GM18951 (cell line): ENCODE results near the gene ZNF346.

Experiments used
- POLR2A ChIP-seq: IDR thresholded peaks from 4 replicates; pipeline ENCODE4 v1.6.1; 2011; ENCODE audit warnings: mild to moderate bottlenecking; ENCODE audit not compliant: insufficient read length, insufficient read depth; ENCODE audit errors: extremely low read depth
- in situ Hi-C: fragments of 300-500 bp; cut with MboI; formaldehyde crosslinking; loops from one replicate; pipeline ENCODE4 v1.12.0; 2022; ENCODE audit warnings: low sequenced_read_pairs, mixed read lengths, inconsistent platforms; ENCODE audit not compliant: unreplicated experiment

ZNF346 gene

DNA sequence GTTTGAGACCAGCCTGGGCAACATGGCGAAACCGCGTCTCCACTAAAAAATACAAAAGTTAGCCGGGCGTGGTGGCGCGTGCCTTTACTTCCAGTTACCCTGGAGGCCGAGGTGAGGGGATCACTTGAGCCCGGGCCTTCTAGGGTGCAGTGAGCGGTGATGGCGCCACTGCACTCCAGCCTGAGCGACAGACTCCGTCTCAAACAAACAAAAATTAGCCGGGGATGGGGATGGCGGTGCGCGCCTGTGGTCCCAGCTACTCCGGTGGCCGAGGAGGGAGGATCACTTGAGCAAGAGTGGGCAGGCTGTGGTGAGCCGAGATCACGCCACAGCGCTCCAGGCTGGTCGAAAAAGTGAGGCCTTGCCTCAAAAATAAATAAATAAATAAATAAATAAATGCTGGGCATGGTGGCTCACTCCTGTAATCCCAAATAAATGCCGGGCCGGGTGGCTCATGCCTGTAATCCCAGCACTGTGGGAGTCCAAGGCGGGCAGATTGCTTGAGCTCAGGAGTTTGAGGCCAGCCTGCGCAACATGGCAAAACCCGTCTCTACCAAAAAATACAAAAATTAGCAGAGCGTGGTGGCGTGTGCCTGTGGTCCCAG is 95.0 kb downstream of the ZNF346 start:
- TF ChIP-seq POLR2A = no peak
- in situ Hi-C loops = loop anchor here (25.0 kb wide), 1 partner anchor 455 kb away; no protein-coding TSS in a partner anchor

DNA sequence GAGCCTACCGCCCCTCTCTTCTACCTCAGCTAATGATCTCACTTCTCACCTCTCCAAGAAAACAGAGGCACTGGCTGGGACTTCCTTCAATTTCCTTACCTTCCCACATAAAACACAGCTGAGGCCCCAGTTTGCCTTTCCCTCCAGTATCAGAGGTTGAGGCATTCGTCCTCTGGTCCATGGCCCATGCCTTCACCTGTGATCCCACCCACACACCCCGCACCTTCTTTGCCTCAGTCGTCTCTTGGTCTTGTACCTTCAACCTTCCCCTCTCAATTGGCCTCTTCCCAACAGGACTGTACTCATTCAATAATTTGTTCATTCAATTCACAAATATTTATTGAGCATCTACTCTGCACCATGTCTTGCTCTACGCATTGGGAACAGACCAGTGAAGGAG is 100.1 kb downstream of the ZNF346 start:
- TF ChIP-seq POLR2A = no peak
- in situ Hi-C loops = loop anchor here (25.0 kb wide), 1 partner anchor 460 kb away; no protein-coding TSS in a partner anchor

DNA sequence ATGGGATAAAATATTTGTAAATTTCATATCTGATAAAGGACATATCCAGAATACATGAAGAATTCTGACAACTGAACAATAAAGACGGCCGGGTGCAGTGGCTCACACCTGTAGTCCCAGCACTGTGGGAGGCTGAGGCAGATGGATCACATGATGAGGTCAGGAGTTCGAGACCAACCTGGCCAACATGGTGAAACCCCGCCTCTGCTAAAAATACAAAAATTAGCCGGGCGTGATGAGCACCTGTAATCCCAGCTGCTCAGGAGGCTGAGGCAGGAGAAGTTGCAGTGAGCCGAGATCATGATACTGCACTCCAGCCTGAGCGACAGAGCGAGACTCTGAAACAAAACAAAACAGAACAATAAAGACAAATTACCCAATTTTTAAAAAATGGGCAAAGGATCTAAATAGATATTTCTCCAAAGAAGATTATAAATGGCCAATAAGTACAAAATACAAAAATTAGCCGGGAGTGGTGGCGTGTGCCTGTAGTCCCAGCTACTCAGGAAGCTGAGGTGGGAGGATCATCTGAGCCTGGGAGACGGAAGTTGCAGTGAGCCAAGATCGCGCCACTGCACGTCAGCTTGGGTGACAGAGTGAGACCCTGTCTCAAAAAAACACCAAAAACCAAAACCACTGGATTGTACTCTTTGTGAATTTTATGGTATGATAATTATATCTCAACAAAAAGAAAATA is 101.4 kb downstream of the ZNF346 start:
- in situ Hi-C loops = loop anchor here (25.0 kb wide), 1 partner anchor 462 kb away; no protein-coding TSS in a partner anchor
- TF ChIP-seq POLR2A = no peak

DNA sequence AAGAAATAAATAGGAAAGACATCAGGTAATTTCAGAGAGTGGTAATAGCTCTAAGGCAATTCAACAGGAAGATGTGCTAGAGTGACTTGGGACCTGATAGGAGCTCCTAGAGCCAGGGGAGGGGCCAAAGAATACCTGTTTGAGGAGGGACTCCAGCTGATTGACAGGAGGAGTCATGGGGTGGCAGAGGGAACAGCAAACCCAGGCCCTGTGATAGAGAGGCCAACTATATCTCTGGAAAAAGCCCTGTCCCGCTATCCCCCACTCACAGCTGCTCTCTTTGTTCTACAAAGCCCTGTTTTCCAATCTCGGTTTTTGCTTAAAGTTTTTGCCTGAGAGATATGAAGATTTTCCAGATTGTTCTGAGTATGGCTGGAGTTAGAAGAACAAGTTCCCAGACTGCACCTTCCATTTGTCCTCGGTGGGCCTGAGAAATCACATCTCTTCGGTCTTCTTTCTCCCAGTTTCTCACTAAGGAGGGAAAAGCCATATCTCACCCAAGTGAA is 102.0 kb downstream of the ZNF346 start:
- in situ Hi-C loops = loop anchor here (25.0 kb wide), 1 partner anchor 462 kb away; no protein-coding TSS in a partner anchor

DNA sequence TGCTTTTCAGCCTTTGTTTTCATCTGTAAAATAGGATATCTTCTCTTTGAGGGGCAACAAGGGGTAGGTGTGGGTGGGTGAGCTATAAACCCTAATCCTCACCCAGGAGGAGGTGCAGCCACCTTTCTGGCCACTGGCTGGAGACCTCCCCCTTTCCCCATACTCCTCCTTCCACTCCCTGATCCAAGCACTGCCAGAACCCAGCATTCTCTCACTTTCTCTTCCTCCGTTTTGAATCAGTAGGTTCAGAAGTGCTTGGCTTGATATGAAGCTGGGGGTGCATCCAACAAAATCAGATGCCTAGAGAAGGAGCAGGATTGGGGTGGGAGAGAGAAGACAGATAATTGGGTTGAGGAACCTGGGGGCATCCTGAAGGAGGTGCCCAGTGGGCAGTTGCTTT is 104.3 kb downstream of the ZNF346 start:
- in situ Hi-C loops = no loop called here

More for the DNA sequence above, 102.0 kb downstream of the ZNF346 start:
- no peak for TF ChIP-seq POLR2A

DNA sequence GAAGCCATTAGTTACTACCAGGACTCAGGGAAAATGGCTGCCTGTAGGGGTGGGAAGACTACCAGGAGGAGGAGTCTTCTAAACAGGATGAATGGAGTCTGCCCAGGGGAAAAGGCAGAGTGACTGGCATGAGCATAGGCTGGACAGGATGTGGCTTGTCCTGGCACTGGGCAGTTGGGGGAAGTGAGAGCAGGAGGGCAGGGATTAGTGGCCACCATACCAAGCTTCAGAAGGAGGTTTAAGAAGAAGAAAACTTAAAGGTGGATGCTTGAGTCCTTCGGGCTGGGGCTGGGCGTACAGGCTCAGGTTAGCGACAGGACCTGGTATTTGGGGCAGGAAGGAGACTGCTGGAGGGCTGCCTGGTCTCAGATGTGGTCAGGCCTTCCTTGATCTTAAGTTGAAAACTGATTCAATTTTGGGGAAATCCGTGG is 106.1 kb downstream of the ZNF346 start:
- in situ Hi-C loops = no loop called here
- no peak for TF ChIP-seq POLR2A

More for the DNA sequence above, 104.3 kb downstream of the ZNF346 start:
- no peak for TF ChIP-seq POLR2A

DNA sequence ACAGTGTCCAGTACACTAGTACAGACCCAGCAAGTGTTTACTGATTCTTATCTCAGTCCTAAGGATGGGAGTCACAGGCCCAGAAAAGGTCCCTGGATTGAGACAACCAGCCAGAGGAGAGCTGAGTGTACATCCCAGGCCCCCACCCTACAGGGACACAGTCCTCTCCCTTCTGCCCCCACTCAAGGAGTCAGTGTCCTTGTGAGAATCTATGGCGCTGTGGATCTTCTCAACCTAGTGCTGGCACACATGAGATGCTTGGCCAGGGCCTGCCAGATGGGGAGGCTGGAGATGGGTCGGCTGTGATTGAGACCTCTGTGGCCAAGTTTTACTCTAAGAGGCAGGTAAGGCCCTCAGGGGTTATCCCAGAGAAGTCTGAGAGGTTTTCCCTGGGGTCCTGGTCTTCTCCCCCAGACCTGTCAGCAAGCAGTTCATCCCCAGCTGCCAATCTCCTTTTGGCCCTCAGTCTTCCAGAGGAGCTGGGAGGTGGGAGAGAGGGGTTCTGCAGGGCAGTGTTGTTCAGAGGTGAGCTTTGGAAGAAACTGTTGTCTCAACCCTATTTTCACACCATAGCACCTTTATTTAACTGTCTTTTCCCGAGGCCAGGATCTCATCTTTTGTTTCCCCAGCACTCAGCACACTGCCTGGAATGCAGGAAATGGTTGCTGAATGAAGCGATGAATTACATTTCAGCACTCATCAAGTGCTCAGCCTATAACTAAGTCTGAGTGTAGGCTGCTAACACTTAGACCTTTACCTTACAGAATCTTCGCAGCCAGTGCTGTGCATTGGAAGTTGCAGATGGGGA is 107.9 kb downstream of the ZNF346 start:
- in situ Hi-C loops = no loop called here

More for the DNA sequence above, 107.9 kb downstream of the ZNF346 start:
- no peak for TF ChIP-seq POLR2A
